ENCODE results near the gene KIFBP. TPM values are rescaled to one million over a fixed set of nuclear protein-coding genes. Genes with fewer than 3 reads are reported as not detected.
"Not testable (repeated sequence)": the region's sequence is repeated elsewhere in the genome, so short reads cannot be mapped to it uniquely, and the experiment has no call there.

Gene KIFBP
- polyA plus RNA-seq, 1 donor: 23.4 TPM

GRCh38 chr10:68997211-68997610, 8.6 kb downstream of the KIFBP start:
- no peak for DNase-seq (ENCODE audit: low read depth)

- DNase-seq (ENCODE audit: low read depth): no peak
Measured at GRCh38 chr10:69004821-69005220, 16.2 kb downstream of the KIFBP start.

- DNase-seq (ENCODE audit: low read depth): no peak
Measured at GRCh38 chr10:69005704-69006485, 17.3 kb downstream of the KIFBP start.

GRCh38 chr10:69007260-69007659, 18.7 kb downstream of the KIFBP start:
- no peak for DNase-seq (ENCODE audit: low read depth)

GRCh38 chr10:69009360-69009759, 20.8 kb downstream of the KIFBP start:
- DNase-seq (ENCODE audit: low read depth): no peak

- DNase-seq (ENCODE audit: low read depth): no peak
Measured at GRCh38 chr10:69010151-69010640, 21.6 kb downstream of the KIFBP start.

GRCh38 chr10:69012778-69013177, 24.2 kb downstream of the KIFBP start:
- DNase-seq (ENCODE audit: low read depth): not testable (repeated sequence)

- DNase-seq (ENCODE audit: low read depth): no peak
Measured at GRCh38 chr10:69014171-69014570, 25.6 kb downstream of the KIFBP start.

GRCh38 chr10:69018613-69019012, 30.0 kb downstream of the KIFBP start:
- DNase-seq (ENCODE audit: low read depth): no peak

- no peak for DNase-seq (ENCODE audit: low read depth)
Measured at GRCh38 chr10:69022611-69023010, 34.0 kb downstream of the KIFBP start.

GRCh38 chr10:69025370-69025896, 36.8 kb downstream of the KIFBP start:
- no peak for DNase-seq (ENCODE audit: low read depth)

- no peak for DNase-seq (ENCODE audit: low read depth)
Measured at GRCh38 chr10:69033256-69033655, 44.7 kb downstream of the KIFBP start.

- no peak for DNase-seq (ENCODE audit: low read depth)
Measured at GRCh38 chr10:69037489-69037888, 48.9 kb downstream of the KIFBP start.

GRCh38 chr10:69040904-69041303, 52.3 kb downstream of the KIFBP start:
- not testable (repeated sequence) for DNase-seq (ENCODE audit: low read depth)

- DNase-seq (ENCODE audit: low read depth): no peak
Measured at GRCh38 chr10:69042417-69042816, 53.8 kb downstream of the KIFBP start.

- no peak for DNase-seq (ENCODE audit: low read depth)
Measured at GRCh38 chr10:69042838-69043237, 54.2 kb downstream of the KIFBP start.

- DNase-seq (ENCODE audit: low read depth): no peak
Measured at GRCh38 chr10:69043931-69044531, 55.4 kb downstream of the KIFBP start.

- no peak for DNase-seq (ENCODE audit: low read depth)
Measured at GRCh38 chr10:69044546-69044945, 55.9 kb downstream of the KIFBP start.

GRCh38 chr10:69045441-69046300, 57.1 kb downstream of the KIFBP start:
- no peak for DNase-seq (ENCODE audit: low read depth)

GRCh38 chr10:69047111-69047832, 58.7 kb downstream of the KIFBP start:
- DNase-seq (ENCODE audit: low read depth): no peak

GRCh38 chr10:69048103-69048502, 59.5 kb downstream of the KIFBP start:
- no peak for DNase-seq (ENCODE audit: low read depth)
